Kidney (tissue), 14 donors: ENCODE results near the gene SCFD2. TPM values are rescaled to one million over a fixed set of nuclear protein-coding genes. Genes with fewer than 3 reads are reported as not detected.

ENCODE experiments used
- DNase-seq, 5 donors: peaks; one replicate each; pipeline ENCODE4 v3.0.0-alpha.2; 2013 to 2020
- FAIRE-seq: peaks from 2 replicates; lab custom pipeline; 2012; peaks lifted over from hg19 to GRCh38; lab: Jason Lieb, UNC
- H3K27ac ChIP-seq, 2 donors: one replicate each; pipeline ENCODE4 v1.7.0; 2013; ENCODE audit warnings: low read depth in 2 of 2, low read length in 2 of 2, inconsistent platforms in 1 of 2
- H3K27me3 ChIP-seq: one replicate; pipeline ENCODE4 v1.7.1; 2013; ENCODE audit warnings: low read length, inconsistent platforms; ENCODE audit not compliant: control insufficient read depth, insufficient read depth
- H3K36me3 ChIP-seq, 3 donors: one replicate each; pipeline versions ENCODE4 v1.7.0 to v1.7.1; 2013; ENCODE audit warnings: low read length in 3 of 3, control low read depth in 1 of 3, inconsistent platforms in 1 of 3; ENCODE audit not compliant: insufficient read depth in 3 of 3, control insufficient read depth in 2 of 3
- H3K4me1 ChIP-seq, 3 donors: one replicate each; pipeline versions ENCODE4 v1.7.0 to v1.7.1; 2013; ENCODE audit warnings: low read length in 3 of 3, inconsistent platforms in 1 of 3, low read depth in 1 of 3; ENCODE audit not compliant: control insufficient read depth in 2 of 3, insufficient read depth in 2 of 3
- H3K4me3 ChIP-seq, 3 donors: one replicate each; pipeline versions ENCODE4 v1.7.0 to v1.8.1; 2013; ENCODE audit warnings: low read length in 3 of 3, control low read depth in 1 of 3, inconsistent platforms in 1 of 3
- H3K9ac ChIP-seq, 3 donors: one replicate each; pipeline versions ENCODE4 v1.7.0 to v1.7.1; 2013; ENCODE audit warnings: low read length in 3 of 3, control low read depth in 1 of 3, inconsistent platforms in 1 of 3
- H3K9me3 ChIP-seq, 3 donors: one replicate each; pipeline versions ENCODE4 v1.7.0 to v1.7.1; 2013; ENCODE audit warnings: low read length in 3 of 3, control low read depth in 1 of 3, inconsistent platforms in 1 of 3; ENCODE audit not compliant: control insufficient read depth in 2 of 3, insufficient read depth in 1 of 3
- CTCF ChIP-seq: IDR thresholded peaks from 3 replicates; pipeline ENCODE4 v1.5.1; 2012; ENCODE audit warnings: mild to moderate bottlenecking, moderate library complexity, borderline replicate concordance; ENCODE audit not compliant: insufficient read depth; ENCODE audit errors: extremely low read depth
- intact Hi-C: fragments of 100-400 bp; cut with DNase I; formaldehyde crosslinking; loops from one replicate; pipeline ENCODE4 v1.11.1; 2022
- polyA plus RNA-seq: library from polyadenylated mRNA; stranded (reverse); fragments of 350-450 nt; fragmentation: Illumina TruSeq; extraction: RNeasy Lipid Tissue Mini Kit (QIAGEN cat#74804); gene quantifications from one replicate; pipeline ENCODE4 v1.2.3, GENCODE V29; 2014; ENCODE audit warnings: low read depth, low replicate concordance; ENCODE audit not compliant: insufficient read depth
- total RNA-seq: library from RNA; stranded (reverse); fragmentation: NEBNext Ultra II Directional; extraction: Animal tissue kit (Norgen Biotek cat#: 25700); gene quantifications from one replicate; pipeline ENCODE4 v1.2.1, GENCODE V29; 2021
- donor health status: control.
- donor health status: control.
- donor health status: control.
- donor health status: control.
- donor health status: control.
- donor health status: DM: yes; HTN: yes; CAD: no.
- donor health status: Normal renal cell carcinoma (clear cell type).

The SCFD2 gene
- total and polyA plus RNA-seq, 2 donors from 2014 or later, result 6.1 to 20.8 TPM

- peaks cover 0 to 11% (median 0%) of the 10 kb centered on the region in 3 donors for H3K4me1 ChIP-seq
- FAIRE-seq (peak; percentile 86), DNase-seq (peak in 2 of 5 donors; percentile 79 to 86)
- H3K4me3 ChIP-seq, result no peak overlapping the region
- peak overlapping the region; percentile 39 to 45 for H3K27ac ChIP-seq
- no peaks in the 10 kb centered on the region for H3K27me3 ChIP-seq
- TF ChIP-seq CTCF, result no peak
- no peak overlapping the region for H3K9ac ChIP-seq
- no peaks in the 10 kb centered on the region for H3K9me3 ChIP-seq
- H3K36me3 ChIP-seq, result no peaks in the 10 kb centered on the region
- intact Hi-C loops, result no loop called here
These were observed 517.6 kb downstream of the SCFD2 start for GRCh38 chr4:52848254-52848653.

- H3K9me3 ChIP-seq, result no peaks in the 10 kb centered on the region
- H3K4me1 ChIP-seq, result peaks cover 0 to 16% (median 3%) of the 10 kb centered on the region in 3 donors
- no peaks in the 10 kb centered on the region for H3K27me3 ChIP-seq
- no peak for TF ChIP-seq CTCF
- FAIRE-seq, result no peak
- intact Hi-C loops, result no loop called here
- H3K27ac ChIP-seq, result peak overlapping the region in 1 of 2 donors; percentile 0
- peak in 1 of 5 donors; percentile 11 for DNase-seq
- H3K4me3 ChIP-seq, result no peak overlapping the region
- no peak overlapping the region for H3K9ac ChIP-seq
- H3K36me3 ChIP-seq, result no peaks in the 10 kb centered on the region
These were observed 519.4 kb downstream of the SCFD2 start for GRCh38 chr4:52846502-52846901.

GRCh38 chr4:52844596-52844995, 521.3 kb downstream of the SCFD2 start:
- Histone ChIP-seq H3K9ac (no peak overlapping the region), H3K4me3 (no peak overlapping the region), H3K27ac (no peak overlapping the region), H3K4me1 (peaks cover 0 to 16% (median 3%) of the 10 kb centered on the region in 3 donors), H3K27me3 (no peaks in the 10 kb centered on the region), H3K36me3 (no peaks in the 10 kb centered on the region), H3K9me3 (no peaks in the 10 kb centered on the region)
- no peak for TF ChIP-seq CTCF
- intact Hi-C loops, result no loop called here
- no peak for FAIRE-seq
- no peak for DNase-seq

GRCh38 chr4:52843958-52844357, 521.9 kb downstream of the SCFD2 start:
- FAIRE-seq (no peak), DNase-seq (no peak)
- Histone ChIP-seq H3K27ac (no peak overlapping the region), H3K27me3 (no peaks in the 10 kb centered on the region), H3K9ac (no peak overlapping the region), H3K4me1 (peaks cover 2 to 15% (median 3%) of the 10 kb centered on the region in 3 donors), H3K36me3 (no peaks in the 10 kb centered on the region), H3K4me3 (no peak overlapping the region), H3K9me3 (no peaks in the 10 kb centered on the region)
- TF ChIP-seq CTCF, result no peak
- intact Hi-C loops, result no loop called here
